Upper lobe of left lung (tissue), 6 donors: ENCODE measurements around the gene AGBL1. TPM values are rescaled to one million over a fixed set of nuclear protein-coding genes. Genes with fewer than 3 reads are reported as not detected.
A peak's percentile ranks its signal among the peaks of the same experiment; 100 is the strongest.

Experiments used
- ATAC-seq, 2 donors: fragments of 200-7000 bp; cut with Tn5 transposase; one replicate each; pipeline ENCODE4 v1.9.1; 2022; ENCODE audit warnings: mild to moderate bottlenecking in 2 of 2, moderate library complexity in 2 of 2; ENCODE audit not compliant: low FRiP score in 2 of 2
- DNase-seq, 2 donors: peaks; one replicate each; pipeline ENCODE4 v3.0.0-alpha.2; 2019 to 2020
- H3K27ac ChIP-seq, 4 donors: fragments of 200-600 bp; sonication (generic); one replicate each; pipeline ENCODE4 v1.5.1; 2016 to 2019
- H3K27me3 ChIP-seq, 4 donors: fragments of 200-600 bp; sonication (generic); one replicate each; pipeline ENCODE4 v1.5.1; 2017 to 2019
- H3K36me3 ChIP-seq, 4 donors: fragments of 200-600 bp; sonication (generic); one replicate each; pipeline ENCODE4 v1.5.1; 2016 to 2019
- H3K4me1 ChIP-seq, 4 donors: fragments of 200-600 bp; sonication (generic); one replicate each; pipeline ENCODE4 v1.5.1; 2018 to 2019
- H3K4me3 ChIP-seq, 4 donors: fragments of 200-600 bp; sonication (generic); one replicate each; pipeline ENCODE4 v1.5.1; 2017 to 2019; ENCODE audit warnings: mild to moderate bottlenecking in 2 of 4, moderate library complexity in 1 of 4
- H3K9me3 ChIP-seq, 4 donors: fragments of 200-600 bp; sonication (generic); one replicate each; pipeline ENCODE4 v1.5.1; 2018 to 2019
- CTCF ChIP-seq, 6 experiments: fragments of 450-650 bp in 4 of 6; fragments of 200-600 bp in 2 of 6; sonication (generic) in 2 of 6; IDR thresholded peaks; one replicate each; pipeline ENCODE4 v1.5.1; 2016 to 2019; ENCODE audit warnings: antibody characterized with exemption in 6 of 6
- EP300 ChIP-seq, 4 donors: sonication (generic); formaldehyde crosslinking; IDR thresholded peaks; one replicate each; pipeline ENCODE4 v1.5.1; 2017; ENCODE audit warnings: antibody characterized with exemption in 4 of 4, control low read depth in 2 of 4
- POLR2A ChIP-seq, 4 donors: fragments of 450-650 bp; IDR thresholded peaks; one replicate each; pipeline ENCODE4 v1.5.1; 2016 to 2017; ENCODE audit warnings: antibody characterized with exemption in 4 of 4, mild to moderate bottlenecking in 2 of 4
- POLR2AphosphoS5 ChIP-seq, 2 donors: sonication (generic); formaldehyde crosslinking; IDR thresholded peaks; one replicate each; pipeline ENCODE4 v1.5.1; 2017; ENCODE audit warnings: antibody characterized with exemption in 2 of 2
- WGBS, 2 donors: methylation state at CpG; one replicate each; pipeline ENCODE4 v1.1.5; 2017 to 2018; 5-methylcytosine and 5-hydroxymethylcytosine counted together
- total RNA-seq, 6 donors: library from RNA; depleted of rRNA in 4 of 6; stranded (reverse); fragments of >200 nt in 4 of 6; gene quantifications; one replicate each; pipeline versions ENCODE4 v1.1.0 to v1.2.1, GENCODE V29; 2016 to 2021
- donor health status: DM: no; HTN: no; CAD: no; lungs with moderate emphysema.
- donor health status: DM: no; HTN: yes; CAD: no; lungs with severe emphysema.

AGBL1 gene
- total RNA-seq, 6 donors from 2014 or later, result 3.1 to 23.0 (median 14.5) TPM

- no peak overlapping the region for H3K4me3 ChIP-seq
- no peaks in the 10 kb centered on the region for H3K36me3 ChIP-seq
- no peak for ATAC-seq
- H3K27me3 ChIP-seq, result no peaks in the 10 kb centered on the region
- no peak overlapping the region for H3K27ac ChIP-seq
- no peaks in the 10 kb centered on the region for H3K9me3 ChIP-seq
- WGBS, 2 donors, result 89 to 91% methylated on average over 3 of the region's 3 CpGs
- no peaks in the 10 kb centered on the region for H3K4me1 ChIP-seq
- DNase-seq, result no peak
- TF ChIP-seq CTCF (IDR thresholded peaks at IDR 0.05) (no peak), POLR2AphosphoS5 (IDR thresholded peaks at IDR 0.05) (no peak), EP300 (IDR thresholded peaks at IDR 0.05) (no peak), POLR2A (IDR thresholded peaks at IDR 0.05) (no peak)
Measured at GRCh38 chr15:86799226-86799625, 719.6 kb downstream of the AGBL1 start.

- Histone ChIP-seq H3K9me3 (no peaks in the 10 kb centered on the region), H3K27me3 (no peaks in the 10 kb centered on the region), H3K36me3 (no peaks in the 10 kb centered on the region), H3K27ac (no peak overlapping the region), H3K4me1 (no peaks in the 10 kb centered on the region), H3K4me3 (no peak overlapping the region)
- no peak for ATAC-seq
- no peak for TF ChIP-seq EP300 (IDR thresholded peaks at IDR 0.05)
- no peak for TF ChIP-seq POLR2AphosphoS5 (IDR thresholded peaks at IDR 0.05)
- TF ChIP-seq CTCF (IDR thresholded peaks at IDR 0.05), result no peak
- no peak for TF ChIP-seq POLR2A (IDR thresholded peaks at IDR 0.05)
- WGBS, 2 donors, result 86 to 92% methylated on average over 3 of the region's 3 CpGs
- no peak for DNase-seq
Measured at GRCh38 chr15:86802244-86802643, 722.6 kb downstream of the AGBL1 start.

- Histone ChIP-seq H3K9me3 (no peaks in the 10 kb centered on the region), H3K4me1 (no peaks in the 10 kb centered on the region), H3K36me3 (no peaks in the 10 kb centered on the region), H3K4me3 (no peak overlapping the region), H3K27me3 (no peaks in the 10 kb centered on the region), H3K27ac (no peak overlapping the region)
- WGBS, 2 donors, result 93 to 95% methylated on average over 2 of the region's 2 CpGs
- TF ChIP-seq CTCF (IDR thresholded peaks at IDR 0.05), result no peak
- TF ChIP-seq POLR2AphosphoS5 (IDR thresholded peaks at IDR 0.05), result no peak
- TF ChIP-seq EP300 (IDR thresholded peaks at IDR 0.05), result no peak
- no peak for TF ChIP-seq POLR2A (IDR thresholded peaks at IDR 0.05)
- no peak for DNase-seq
- no peak for ATAC-seq
Measured at GRCh38 chr15:86804406-86804805, 724.7 kb downstream of the AGBL1 start.

GRCh38 chr15:86810329-86810728 lies 730.7 kb downstream of the AGBL1 start:
- TF ChIP-seq EP300 (IDR thresholded peaks at IDR 0.05), result no peak
- no peak for TF ChIP-seq CTCF (IDR thresholded peaks at IDR 0.05)
- no peak for TF ChIP-seq POLR2AphosphoS5 (IDR thresholded peaks at IDR 0.05)
- TF ChIP-seq POLR2A (IDR thresholded peaks at IDR 0.05), result no peak
- H3K27ac ChIP-seq, result no peak overlapping the region
- H3K4me3 ChIP-seq, result no peak overlapping the region
- ATAC-seq (no peak), DNase-seq (no peak)
- no peaks in the 10 kb centered on the region for H3K9me3 ChIP-seq
- H3K27me3 ChIP-seq, result no peaks in the 10 kb centered on the region
- no peaks in the 10 kb centered on the region for H3K36me3 ChIP-seq
- H3K4me1 ChIP-seq, result no peaks in the 10 kb centered on the region

- Histone ChIP-seq H3K4me3 (no peak overlapping the region), H3K27ac (no peak overlapping the region), H3K9me3 (no peaks in the 10 kb centered on the region), H3K36me3 (no peaks in the 10 kb centered on the region), H3K27me3 (no peaks in the 10 kb centered on the region), H3K4me1 (no peaks in the 10 kb centered on the region)
- DNase-seq, result no peak
- 94 to 98% methylated on average over 7 of the region's 7 CpGs for WGBS, 2 donors
- TF ChIP-seq CTCF (IDR thresholded peaks at IDR 0.05) (no peak), POLR2A (IDR thresholded peaks at IDR 0.05) (no peak), EP300 (IDR thresholded peaks at IDR 0.05) (no peak), POLR2AphosphoS5 (IDR thresholded peaks at IDR 0.05) (no peak)
- peak in 1 of 2 donors; percentile 20 for ATAC-seq
Measured at GRCh38 chr15:86813892-86814291, 734.2 kb downstream of the AGBL1 start.
